Measurements from ENCODE around the gene ABCD3. TPM values are rescaled to one million over a fixed set of nuclear protein-coding genes. Genes with fewer than 3 reads are reported as not detected.

Gene ABCD3
- polyA plus RNA-seq, 1 of the 3 experiments (the other 2 are of a cell fraction) = 6.5 TPM

GRCh38 chr1:94395748-94396309, 22.4 kb upstream of the ABCD3 start:
- Histone ChIP-seq H3K27me3 (ENCODE audit: insufficient read depth) (peaks cover 4% of the 10 kb centered on the region; the same call in 1 of the 2 replicates), H4K20me1 (ENCODE audit: insufficient read depth) (no peaks in the 10 kb centered on the region), H3K9me3 (no peaks in the 10 kb centered on the region), H3K79me2 (ENCODE audit: insufficient read depth) (no peaks in the 10 kb centered on the region), H2AFZ (ENCODE audit: low read depth) (no peak overlapping the region), H3K4me1 (ENCODE audit: control insufficient read depth in 1 of 2, insufficient read depth in 2 of 2, low read depth in 1 of 2, low read length in 1 of 2) (no peaks in the 10 kb centered on the region), H3K4me3 (ENCODE audit: low read depth in 2 of 2, low read length in 1 of 2) (no peak overlapping the region), H3K9me2 (no peaks in the 10 kb centered on the region), H3K9ac (no peak overlapping the region), H3F3A (replicated peaks; ENCODE audit: insufficient read depth) (no peaks in the 10 kb centered on the region), H3K4me2 (no peak overlapping the region), H3K36me3 (replicated peaks in 1 of 2; ENCODE audit: control insufficient read depth in 1 of 2, insufficient read depth in 2 of 2, low read length in 1 of 2) (no peaks in the 10 kb centered on the region), H3K27ac (ENCODE audit: low read depth in 2 of 2, low read length in 1 of 2) (no peak overlapping the region)
- DNase-seq = no peak
- WGBS (ENCODE audit: low lambda C conversion rate) = 96% methylated on average over 2 of the region's 2 CpGs
- ChIA-PET POLR2A (no interaction called here), CTCF (interaction anchor here (0.7 to 1.4 kb wide), 11 partner anchors 9 to 459 kb away, joined by 3 to 4 read pairs (median 3); no protein-coding TSS in a partner anchor)
- TF ChIP-seq SIN3A (IDR thresholded peaks at IDR 0.05; ENCODE audit: borderline replicate concordance, low read depth, low read length) (no peak), USF2 (IDR thresholded peaks at IDR 0.05; ENCODE audit: borderline replicate concordance, low read depth, low read length) (no peak), ELF1 (IDR thresholded peaks at IDR 0.05) (no peak), USF1 (IDR thresholded peaks at IDR 0.05; ENCODE audit: borderline replicate concordance, low read depth) (no peak), YY1 (IDR thresholded peaks at IDR 0.05; ENCODE audit: low read depth) (no peak), RFX5 (IDR thresholded peaks at IDR 0.05; ENCODE audit: low read length) (no peak), NRF1 (IDR thresholded peaks at IDR 0.05; ENCODE audit: low read depth, low read length) (no peak), REST (IDR thresholded peaks at IDR 0.05; ENCODE audit: low read depth, low read length) (no peak), CHD2 (IDR thresholded peaks at IDR 0.05; ENCODE audit: low read length, partially characterized antibody) (no peak), CTCF (IDR thresholded peaks at IDR 0.05) (no peak), IRF3 (IDR thresholded peaks at IDR 0.05; ENCODE audit: low read depth, low read length) (no peak), EZH2phosphoT487 (IDR thresholded peaks at IDR 0.05; ENCODE audit: borderline replicate concordance, low read depth) (no peak), FOSL2 (IDR thresholded peaks at IDR 0.05; ENCODE audit: borderline replicate concordance, low read depth) (no peak)
